Measurements from ENCODE around the gene RPL13. TPM values are rescaled to one million over a fixed set of nuclear protein-coding genes. Genes with fewer than 3 reads are reported as not detected.

Gene RPL13
- total RNA-seq, 4 donors from 2014 or later: 3,143 to 7,972 (median 4,864) TPM

DNA sequence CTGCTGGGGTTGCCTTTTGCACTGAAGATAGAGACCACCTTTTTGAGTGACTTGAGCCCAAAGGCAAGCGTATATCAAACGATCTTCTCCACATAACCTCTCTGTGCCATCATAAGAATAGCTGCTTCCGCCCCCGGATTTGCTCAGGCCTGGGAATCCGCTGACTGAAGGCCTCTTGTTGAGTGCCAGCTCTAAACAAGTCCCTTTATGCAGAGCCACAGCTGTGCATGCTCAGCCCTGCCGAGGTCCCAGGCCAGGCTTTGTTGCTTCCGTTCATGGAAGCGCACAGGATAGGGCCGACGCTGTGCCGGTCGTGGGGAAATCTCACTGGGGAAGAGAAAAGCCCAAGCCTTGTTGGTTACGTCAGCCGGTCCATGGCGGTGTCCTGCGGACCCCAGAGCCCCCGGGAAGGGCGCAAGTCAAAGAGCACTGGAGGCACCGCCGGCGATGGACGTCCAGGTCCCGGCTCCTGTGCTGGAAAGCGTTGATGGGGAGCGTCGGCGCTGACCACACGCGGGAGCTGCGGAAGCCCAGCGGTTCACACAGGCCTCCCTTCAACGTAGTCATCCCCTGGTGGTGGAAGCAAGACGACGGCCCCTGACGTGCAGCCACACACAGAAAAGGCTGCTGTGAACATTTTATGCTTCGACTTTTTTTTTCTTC lies 23.5 kb upstream of the RPL13 start:
- no peak overlapping the region for H3K4me3 ChIP-seq
- no peaks in the 10 kb centered on the region for H3K27me3 ChIP-seq
- H3K9me3 ChIP-seq: no peaks in the 10 kb centered on the region
- peaks cover 26 to 99% (median 30%) of the 10 kb centered on the region in 3 donors for H3K36me3 ChIP-seq
- TF ChIP-seq, protein P1, sequence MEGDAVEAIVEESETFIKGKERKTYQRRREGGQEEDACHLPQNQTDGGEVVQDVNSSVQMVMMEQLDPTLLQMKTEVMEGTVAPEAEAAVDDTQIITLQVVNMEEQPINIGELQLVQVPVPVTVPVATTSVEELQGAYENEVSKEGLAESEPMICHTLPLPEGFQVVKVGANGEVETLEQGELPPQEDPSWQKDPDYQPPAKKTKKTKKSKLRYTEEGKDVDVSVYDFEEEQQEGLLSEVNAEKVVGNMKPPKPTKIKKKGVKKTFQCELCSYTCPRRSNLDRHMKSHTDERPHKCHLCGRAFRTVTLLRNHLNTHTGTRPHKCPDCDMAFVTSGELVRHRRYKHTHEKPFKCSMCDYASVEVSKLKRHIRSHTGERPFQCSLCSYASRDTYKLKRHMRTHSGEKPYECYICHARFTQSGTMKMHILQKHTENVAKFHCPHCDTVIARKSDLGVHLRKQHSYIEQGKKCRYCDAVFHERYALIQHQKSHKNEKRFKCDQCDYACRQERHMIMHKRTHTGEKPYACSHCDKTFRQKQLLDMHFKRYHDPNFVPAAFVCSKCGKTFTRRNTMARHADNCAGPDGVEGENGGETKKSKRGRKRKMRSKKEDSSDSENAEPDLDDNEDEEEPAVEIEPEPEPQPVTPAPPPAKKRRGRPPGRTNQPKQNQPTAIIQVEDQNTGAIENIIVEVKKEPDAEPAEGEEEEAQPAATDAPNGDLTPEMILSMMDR (IDR thresholded peaks at IDR 0.05): no peak
- no peak for TF ChIP-seq POLR2A (IDR thresholded peaks at IDR 0.05)
- WGBS, 2 donors: 69 to 91% methylated on average over 6 to 14 of the region's 36 CpGs
- no peak overlapping the region for H3K27ac ChIP-seq
- peaks cover 0 to 18% (median 0%) of the 10 kb centered on the region in 3 donors for H3K4me1 ChIP-seq
- intact Hi-C loops (cut with DNase I): no loop called here
- DNase-seq: no peak

DNA sequence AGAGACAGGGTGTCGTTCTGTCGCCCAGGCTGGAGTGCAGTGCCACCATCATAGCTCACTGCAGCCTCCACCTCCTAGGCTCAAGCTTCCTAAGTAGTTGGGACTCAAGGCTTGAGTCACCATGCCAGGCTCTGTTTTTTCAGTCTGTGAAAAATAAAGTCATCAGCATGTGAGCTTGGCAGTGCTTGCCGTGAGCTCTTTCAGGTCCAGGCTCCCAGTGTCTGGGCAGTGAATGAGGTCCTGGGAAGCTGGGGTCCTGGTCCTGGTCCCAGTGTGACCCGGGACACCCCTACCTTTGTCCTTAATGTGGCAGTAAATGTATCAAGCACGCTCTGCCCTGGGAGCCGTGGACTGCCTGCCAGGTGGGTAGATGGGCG lies 22.9 kb upstream of the RPL13 start:
- TF ChIP-seq, protein P1 (IDR thresholded peaks at IDR 0.05): no peak
- no peak for TF ChIP-seq POLR2A (IDR thresholded peaks at IDR 0.05)
- intact Hi-C loops (cut with DNase I): no loop called here
- H3K4me3 ChIP-seq: no peak overlapping the region

DNA sequence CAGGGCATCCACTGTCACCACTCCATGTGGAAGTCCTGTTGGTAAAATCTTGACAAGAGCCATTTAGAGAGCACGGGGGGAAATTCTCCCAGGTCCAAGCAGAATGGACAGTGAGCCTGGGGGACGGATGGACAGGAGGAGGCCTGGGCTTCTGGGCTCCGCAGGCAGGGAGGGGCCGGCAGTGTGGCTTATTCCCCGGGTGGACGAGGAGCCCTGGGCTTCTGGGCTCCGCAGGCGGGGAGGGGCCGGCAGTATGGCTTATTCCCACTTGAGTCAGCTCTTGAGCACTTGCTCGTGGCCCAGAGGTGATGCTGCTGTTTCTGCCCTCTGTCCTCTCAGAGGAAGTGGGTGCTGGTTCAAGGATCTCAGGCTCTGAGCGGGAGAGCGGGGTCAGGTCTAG lies 22.2 kb upstream of the RPL13 start:
- Histone ChIP-seq H3K27ac (no peak overlapping the region), H3K4me3 (no peak overlapping the region), H3K9me3 (no peaks in the 10 kb centered on the region), H3K4me1 (peaks cover 0 to 18% (median 0%) of the 10 kb centered on the region in 3 donors), H3K36me3 (peaks cover 18 to 96% (median 25%) of the 10 kb centered on the region in 3 donors), H3K27me3 (no peaks in the 10 kb centered on the region)
- intact Hi-C loops (cut with DNase I): no loop called here
- no peak for DNase-seq
- WGBS, 2 donors: 94 to 100% methylated on average over 2 to 6 of the region's 12 CpGs
- TF ChIP-seq, protein P1 (IDR thresholded peaks at IDR 0.05): no peak
- no peak for TF ChIP-seq POLR2A (IDR thresholded peaks at IDR 0.05)

More for the DNA sequence above, 22.9 kb upstream of the RPL13 start:
- no peak for DNase-seq
- Histone ChIP-seq H3K27ac (no peak overlapping the region), H3K27me3 (no peaks in the 10 kb centered on the region), H3K9me3 (no peaks in the 10 kb centered on the region), H3K36me3 (peaks cover 20 to 99% (median 25%) of the 10 kb centered on the region in 3 donors), H3K4me1 (peaks cover 0 to 18% (median 0%) of the 10 kb centered on the region in 3 donors)
- WGBS, 2 donors: 91 to 100% methylated on average over 2 to 5 of the region's 7 CpGs

GRCh38 chr16:89540557-89540956 lies 19.9 kb upstream of the RPL13 start:
- peaks cover 13 to 96% (median 22%) of the 10 kb centered on the region in 3 donors for H3K36me3 ChIP-seq
- intact Hi-C loops (cut with DNase I): no loop called here
- H3K27me3 ChIP-seq: no peaks in the 10 kb centered on the region
- TF ChIP-seq, protein P1 (IDR thresholded peaks at IDR 0.05): no peak
- no peaks in the 10 kb centered on the region for H3K4me1 ChIP-seq
- 85 to 100% methylated on average over 3 to 13 of the region's 13 CpGs for WGBS, 2 donors
- no peak overlapping the region for H3K27ac ChIP-seq
- H3K9me3 ChIP-seq: no peaks in the 10 kb centered on the region
- DNase-seq: no peak
- H3K4me3 ChIP-seq: no peak overlapping the region

DNA sequence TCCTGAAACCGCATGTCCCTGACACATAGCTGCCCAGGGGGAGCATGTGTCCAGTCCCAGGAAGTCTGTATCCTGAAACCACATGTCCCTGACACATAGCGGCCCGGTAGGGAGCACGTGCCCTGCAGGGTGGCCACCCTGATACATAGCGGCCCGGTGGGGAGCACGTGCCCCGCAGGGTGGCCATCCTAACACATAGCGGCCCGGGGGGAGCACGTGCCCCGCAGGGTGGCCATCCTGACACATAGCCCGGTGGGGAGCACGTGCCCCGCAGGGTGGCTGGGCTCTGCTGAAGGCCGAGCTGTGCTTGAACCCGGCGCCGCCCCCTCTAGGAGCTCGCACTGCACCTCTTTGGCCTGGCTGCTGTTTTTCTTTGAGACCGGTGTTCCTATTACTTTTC lies 18.7 kb upstream of the RPL13 start:
- H3K27ac ChIP-seq: no peak overlapping the region
- no peak overlapping the region for H3K4me3 ChIP-seq
- no peak for TF ChIP-seq POLR2A (IDR thresholded peaks at IDR 0.05)
- TF ChIP-seq, protein P1 (IDR thresholded peaks at IDR 0.05): no peak
- H3K27me3 ChIP-seq: no peaks in the 10 kb centered on the region
- DNase-seq: no peak
- intact Hi-C loops (cut with DNase I): no loop called here
- no peaks in the 10 kb centered on the region for H3K4me1 ChIP-seq
- no peaks in the 10 kb centered on the region for H3K9me3 ChIP-seq
- WGBS, 2 donors: 80 to 83% methylated on average over 5 to 11 of the region's 21 CpGs
- H3K36me3 ChIP-seq: peaks cover 9 to 96% (median 21%) of the 10 kb centered on the region in 3 donors

All from esophagus squamous epithelium (tissue), 5 donors.